Astrocyte of the spinal cord (primary cell): ENCODE results near the gene TENM3.

Experiments
- DNase-seq: peaks from one replicate; pipeline ENCODE4 v3.0.0; 2011; ENCODE audit warnings: low read depth, low spot score
- H3K4me3 ChIP-seq: 2 replicates; pipeline ENCODE4 v1.5.1; 2011; ENCODE audit warnings: low read depth, mild to moderate bottlenecking, low read length, moderate library complexity
- in situ Hi-C: cut with HindIII; loops from 2 replicates; pipeline ENCODE4 v1.10.0; 2017; ENCODE audit warnings: low sequenced_read_pairs
- TF ChIP-seq, protein P1 (sequence below): IDR thresholded peaks from 2 replicates; pipeline ENCODE4 v1.5.1; 2012; ENCODE audit warnings: low read depth, mild to moderate bottlenecking, low read length, inconsistent platforms

Gene TENM3

DNA sequence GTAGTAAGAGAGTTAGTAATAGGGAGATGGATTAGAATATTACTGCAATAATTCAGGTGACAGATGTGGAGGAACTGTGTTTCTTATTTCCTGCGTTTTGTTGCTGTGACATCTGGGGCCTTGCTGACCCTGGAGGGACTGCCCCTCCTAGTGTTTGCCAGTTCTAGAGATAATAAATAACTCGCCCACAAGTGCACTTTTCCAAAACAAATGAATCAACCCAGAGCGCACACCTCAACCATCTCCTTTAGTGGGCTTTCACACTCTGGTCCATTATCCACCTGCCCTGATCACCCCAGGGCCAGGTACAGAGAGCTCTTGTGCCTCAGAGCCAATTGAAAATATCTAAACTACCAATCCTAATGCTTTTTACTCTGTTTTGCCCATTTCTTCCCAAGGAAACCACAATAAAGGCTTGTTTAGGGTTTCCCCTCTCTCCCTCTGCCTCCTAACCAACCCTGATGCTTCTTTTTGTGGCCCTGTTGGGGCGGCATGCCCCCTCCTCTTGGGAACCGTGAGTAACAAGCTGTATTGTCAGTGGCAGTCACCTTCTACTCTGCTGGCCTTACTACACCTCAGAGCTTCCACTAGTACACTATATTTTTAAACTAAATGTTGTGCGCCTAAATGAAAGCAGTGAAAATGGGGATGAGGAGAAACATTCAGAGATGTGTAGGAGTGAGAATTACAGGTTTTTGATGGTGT is 270.5 kb downstream of the TENM3 start:
- DNase-seq = no peak
- H3K4me3 ChIP-seq = no peak overlapping the region
- in situ Hi-C loops = no loop called here
- TF ChIP-seq, protein P1, sequence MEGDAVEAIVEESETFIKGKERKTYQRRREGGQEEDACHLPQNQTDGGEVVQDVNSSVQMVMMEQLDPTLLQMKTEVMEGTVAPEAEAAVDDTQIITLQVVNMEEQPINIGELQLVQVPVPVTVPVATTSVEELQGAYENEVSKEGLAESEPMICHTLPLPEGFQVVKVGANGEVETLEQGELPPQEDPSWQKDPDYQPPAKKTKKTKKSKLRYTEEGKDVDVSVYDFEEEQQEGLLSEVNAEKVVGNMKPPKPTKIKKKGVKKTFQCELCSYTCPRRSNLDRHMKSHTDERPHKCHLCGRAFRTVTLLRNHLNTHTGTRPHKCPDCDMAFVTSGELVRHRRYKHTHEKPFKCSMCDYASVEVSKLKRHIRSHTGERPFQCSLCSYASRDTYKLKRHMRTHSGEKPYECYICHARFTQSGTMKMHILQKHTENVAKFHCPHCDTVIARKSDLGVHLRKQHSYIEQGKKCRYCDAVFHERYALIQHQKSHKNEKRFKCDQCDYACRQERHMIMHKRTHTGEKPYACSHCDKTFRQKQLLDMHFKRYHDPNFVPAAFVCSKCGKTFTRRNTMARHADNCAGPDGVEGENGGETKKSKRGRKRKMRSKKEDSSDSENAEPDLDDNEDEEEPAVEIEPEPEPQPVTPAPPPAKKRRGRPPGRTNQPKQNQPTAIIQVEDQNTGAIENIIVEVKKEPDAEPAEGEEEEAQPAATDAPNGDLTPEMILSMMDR = no peak

DNA sequence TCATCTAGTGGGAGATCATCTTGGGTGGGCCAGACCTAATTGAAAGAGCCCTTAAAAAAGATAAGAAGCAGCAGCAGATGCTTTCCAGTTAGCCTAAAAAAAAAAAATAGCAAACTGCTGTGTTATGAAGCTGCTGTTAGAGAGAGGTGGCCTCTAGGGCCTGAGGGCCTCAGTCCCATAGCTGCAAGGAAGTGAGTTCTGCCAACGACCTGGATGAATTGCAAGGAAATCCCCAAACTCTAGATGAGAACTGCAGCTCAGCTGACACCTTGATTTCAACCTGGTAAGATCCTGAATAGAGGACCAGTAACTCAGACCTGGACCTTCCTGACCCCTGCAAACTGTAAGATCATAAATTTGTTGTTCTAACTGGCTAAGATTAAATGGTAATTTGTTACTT is 275.2 kb downstream of the TENM3 start:
- DNase-seq = no peak
- no peak overlapping the region for H3K4me3 ChIP-seq
- TF ChIP-seq, protein P1 = no peak
- in situ Hi-C loops = no loop called here

DNA sequence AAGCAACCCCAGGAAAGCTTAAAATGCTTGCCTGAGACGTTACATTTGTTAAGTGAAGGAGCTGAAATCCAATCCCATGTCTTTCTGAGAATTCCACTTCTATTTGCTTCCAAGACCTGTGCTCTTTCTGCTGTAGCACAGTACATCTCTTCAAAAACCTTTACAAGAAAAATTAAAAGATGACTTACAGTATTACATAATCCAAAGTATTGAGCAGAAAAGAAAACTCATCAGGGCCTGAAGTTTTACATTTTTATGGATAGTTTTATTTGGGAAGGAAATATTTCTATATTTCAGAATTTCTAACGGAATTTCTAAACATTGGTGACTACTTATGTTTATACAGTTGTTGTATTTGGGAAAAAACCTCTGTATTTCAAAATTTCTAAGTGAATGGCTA is 276.3 kb downstream of the TENM3 start:
- H3K4me3 ChIP-seq = no peak overlapping the region

DNA sequence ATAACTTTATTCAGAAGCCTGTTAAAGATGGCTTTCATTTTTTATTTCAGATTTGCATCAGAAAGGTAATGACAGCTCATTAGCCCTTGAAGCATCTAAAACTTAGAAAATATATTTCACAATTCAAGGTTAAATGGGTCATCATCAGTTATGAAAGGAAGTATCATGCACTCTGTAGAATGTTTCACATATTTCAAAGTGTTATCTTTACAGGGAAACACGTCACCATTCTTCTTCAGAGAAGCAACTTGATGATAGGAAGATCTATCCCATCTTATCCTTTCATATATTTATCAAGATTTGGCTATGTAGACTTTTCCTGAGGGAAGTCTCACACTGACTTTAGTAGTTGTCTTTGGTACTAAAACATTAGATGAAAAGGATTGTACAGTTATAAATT is 277.8 kb downstream of the TENM3 start:
- H3K4me3 ChIP-seq = no peak overlapping the region

More for the DNA sequence above, 276.3 kb downstream of the TENM3 start:
- DNase-seq = no peak
- TF ChIP-seq, protein P1 = no peak
- in situ Hi-C loops = no loop called here

DNA sequence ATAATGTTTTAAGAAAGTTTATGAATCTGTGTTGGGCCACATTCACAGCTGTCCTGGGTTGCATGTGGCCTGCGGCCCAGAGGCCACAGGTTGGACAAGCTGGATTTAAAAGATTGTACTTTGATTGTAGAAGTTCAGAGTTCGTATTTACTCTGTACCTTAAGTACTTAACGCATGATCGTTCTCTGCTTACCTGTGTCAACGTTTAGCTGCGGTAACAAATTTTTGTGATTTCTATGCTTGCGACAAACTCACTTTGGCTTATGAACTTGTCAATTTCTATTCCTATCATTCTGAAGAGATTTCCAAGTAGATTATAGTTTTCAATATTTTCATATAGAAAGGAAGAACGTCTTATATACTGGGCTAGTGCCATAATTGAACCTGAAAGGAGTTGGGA is 285.6 kb downstream of the TENM3 start:
- in situ Hi-C loops = no loop called here

More for the DNA sequence above, 277.8 kb downstream of the TENM3 start:
- DNase-seq = no peak
- TF ChIP-seq, protein P1 = no peak
- in situ Hi-C loops = no loop called here

DNA sequence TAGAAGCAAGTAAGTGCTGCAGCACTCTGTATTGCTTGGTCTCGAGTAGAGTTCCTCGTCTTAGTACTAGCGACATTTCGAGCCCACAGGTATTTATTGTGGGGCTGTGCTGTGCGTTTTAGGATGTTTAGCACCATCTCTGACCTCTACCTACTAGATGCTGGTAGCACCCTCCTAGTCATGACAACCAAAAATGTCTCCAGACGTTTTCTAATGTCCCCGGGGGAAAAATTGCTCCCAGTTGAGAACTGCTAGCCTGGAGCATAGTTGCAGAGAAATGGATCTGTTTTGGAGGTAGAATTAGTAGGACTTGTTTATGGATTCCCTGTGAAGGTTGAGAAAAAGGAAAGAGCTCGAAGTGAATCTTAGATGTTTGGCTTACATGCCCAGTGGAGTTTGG is 287.2 kb downstream of the TENM3 start:
- TF ChIP-seq, protein P1 = no peak
- DNase-seq = no peak
- in situ Hi-C loops = no loop called here
- H3K4me3 ChIP-seq = no peak overlapping the region

More for the DNA sequence above, 285.6 kb downstream of the TENM3 start:
- TF ChIP-seq, protein P1 = no peak
- no peak overlapping the region for H3K4me3 ChIP-seq
- DNase-seq = no peak
